CD1c-positive myeloid dendritic cell (primary cell): ENCODE results near the gene OPRM1.
"Not testable (repeated sequence)": the region's sequence is repeated elsewhere in the genome, so short reads cannot be mapped to it uniquely, and the experiment has no call there.

Source experiments
- DNase-seq: peaks from one replicate; pipeline ENCODE4 v3.0.0-alpha.2; 2016; ENCODE audit errors: extremely low spot score

Gene OPRM1

GRCh38 chr6:154039231-154039842 lies at the start of gene OPRM1:
Gene OPRM1, plus strand, starts transcription at chr6:154039240. Its CDS starts 305 bp downstream, at chr6:154039545.
- peak; percentile 8 for DNase-seq

GRCh38 chr6:153989989-153990388 lies 49.1 kb upstream of the OPRM1 start:
- no peak for DNase-seq

DNA sequence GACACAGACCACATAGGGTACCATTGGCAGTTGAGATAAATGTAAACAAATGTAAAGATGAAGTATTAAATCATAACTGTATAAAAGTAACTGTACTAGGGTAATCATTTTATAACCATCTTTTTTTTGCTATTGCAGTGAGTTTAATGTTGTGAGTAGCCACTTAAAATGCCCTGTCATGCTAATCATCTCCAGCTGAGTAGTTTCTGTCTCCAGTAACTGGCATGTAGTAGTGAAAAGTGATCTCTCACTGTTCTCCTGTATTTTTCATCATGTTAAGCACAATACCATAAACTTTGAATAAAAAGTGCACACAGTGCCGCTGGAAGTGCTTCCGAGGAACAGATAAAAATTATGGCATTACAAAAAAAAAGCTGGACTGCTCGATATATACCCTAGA lies 45.0 kb upstream of the OPRM1 start:
- DNase-seq: no peak

GRCh38 chr6:153994811-153995210 lies 44.2 kb upstream of the OPRM1 start:
- no peak for DNase-seq

- DNase-seq: no peak
These were observed 41.8 kb upstream of the OPRM1 start for GRCh38 chr6:153997221-153997620.

- DNase-seq: no peak
These were observed 37.4 kb upstream of the OPRM1 start for GRCh38 chr6:154001494-154002285.

DNA sequence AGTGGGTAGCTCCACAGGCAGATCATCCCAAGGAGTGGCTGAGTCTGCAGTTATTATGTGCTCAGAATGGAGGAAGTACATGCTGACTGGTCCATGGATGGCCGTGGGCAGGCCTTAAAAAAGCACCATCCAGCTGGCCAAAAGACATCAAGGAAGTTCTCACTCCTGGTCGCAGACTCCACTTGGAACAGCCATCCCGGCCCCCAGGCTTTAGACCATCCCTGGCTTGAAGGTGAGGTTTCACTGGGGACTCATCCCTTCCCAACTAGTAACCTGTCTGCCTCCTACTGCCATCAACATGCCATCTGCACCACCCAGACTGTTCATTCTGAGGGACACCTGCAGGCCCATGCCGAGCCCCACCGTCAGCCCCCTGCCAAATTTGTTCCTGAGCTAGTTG lies 36.1 kb upstream of the OPRM1 start:
- no peak for DNase-seq

DNA sequence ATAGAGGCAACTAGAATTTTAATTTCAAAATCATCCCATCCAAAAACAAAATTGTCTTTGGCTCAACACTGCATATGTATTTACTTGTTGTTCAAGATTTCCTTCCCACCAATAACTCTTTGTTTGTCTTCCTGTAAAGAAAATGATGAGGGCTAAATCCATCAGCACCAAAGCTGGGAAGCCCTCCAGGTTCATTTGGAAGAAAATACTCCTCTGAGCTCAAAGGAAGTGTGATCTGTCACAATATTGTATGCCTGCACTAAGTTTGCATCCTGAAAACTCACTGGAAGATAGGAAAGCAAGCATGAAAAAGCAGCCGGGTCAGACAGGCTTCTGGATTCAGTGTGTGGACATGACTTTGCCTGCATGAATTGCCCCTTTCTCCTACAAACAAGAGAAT lies 28.7 kb upstream of the OPRM1 start:
- no peak for DNase-seq

DNA sequence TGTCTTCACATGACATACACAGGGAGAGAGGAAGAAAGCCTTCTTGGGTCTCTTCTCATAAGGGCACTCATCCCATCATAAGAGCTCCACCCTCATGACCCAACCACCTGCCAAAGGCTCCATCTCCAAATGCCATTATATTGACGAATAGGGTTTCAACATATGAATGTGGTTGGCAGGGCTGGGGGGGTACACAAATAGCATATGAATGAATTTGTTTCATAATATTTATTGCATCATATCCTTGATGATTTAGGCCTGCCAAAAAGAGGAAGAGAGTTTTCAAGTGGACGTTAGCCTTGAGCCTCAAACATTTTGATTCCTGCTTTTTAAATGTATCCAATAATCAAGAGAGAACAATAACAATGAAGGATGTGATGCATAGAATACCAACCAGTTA lies 26.2 kb upstream of the OPRM1 start:
- DNase-seq: peak; percentile 50

DNA sequence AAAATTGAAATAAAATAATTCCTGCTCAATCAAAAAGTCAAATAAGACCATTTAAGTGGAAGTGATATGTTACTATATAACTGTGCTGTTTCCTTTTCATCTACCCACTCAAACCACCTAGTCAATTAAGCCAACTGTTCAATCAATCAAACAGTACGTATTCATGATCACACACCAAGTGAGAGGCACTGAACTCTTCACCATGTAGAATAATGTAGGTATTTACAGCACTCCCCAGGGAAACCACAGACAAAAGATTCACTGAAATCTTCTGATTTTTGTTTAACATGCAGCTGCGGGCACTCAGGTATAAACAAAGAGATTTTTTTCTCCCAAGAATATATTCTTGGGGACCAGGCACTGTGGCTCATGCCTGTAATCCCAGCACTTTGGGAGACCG lies 21.3 kb upstream of the OPRM1 start:
- DNase-seq: no peak

GRCh38 chr6:154030646-154031045 lies 8.4 kb upstream of the OPRM1 start:
- DNase-seq: no peak

DNA sequence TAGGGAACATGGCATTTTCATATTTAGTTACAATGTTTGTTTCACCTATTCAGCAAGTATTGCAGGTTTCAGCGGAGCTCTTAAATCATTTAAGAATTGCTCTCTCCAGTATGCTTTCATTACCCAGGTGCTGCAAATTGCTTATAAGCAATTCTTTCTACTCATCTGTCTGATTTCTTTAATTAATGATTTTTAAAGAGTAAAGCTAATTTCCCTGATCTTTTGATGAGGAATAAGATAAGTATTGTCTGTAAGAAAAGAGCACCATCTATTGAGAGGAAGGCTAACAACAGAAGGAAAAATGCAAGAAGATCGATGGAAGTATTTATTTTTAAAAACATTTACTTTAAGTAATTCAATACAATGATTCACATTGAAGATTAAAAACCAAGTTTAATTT lies 2.0 kb downstream of the OPRM1 start:
- DNase-seq: no peak

DNA sequence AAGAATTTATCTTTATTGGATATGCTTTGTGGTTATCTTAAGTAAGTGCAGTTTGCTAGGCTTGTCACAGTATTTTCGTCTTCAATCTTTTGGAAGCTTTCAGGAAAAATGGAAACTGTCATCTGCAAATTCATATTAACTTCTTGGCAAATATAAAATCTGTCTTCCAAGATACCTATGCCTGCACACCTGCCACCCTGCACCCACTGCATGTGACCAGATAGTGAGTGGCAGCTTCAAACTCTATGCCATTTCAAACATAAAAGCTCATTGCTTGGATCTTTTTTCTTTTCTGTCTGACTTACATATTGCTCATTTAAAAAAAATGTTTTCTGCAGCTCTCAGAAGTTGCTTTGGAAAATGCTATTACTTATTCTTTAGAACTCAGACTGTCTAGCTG lies 14.1 kb downstream of the OPRM1 start:
- no peak for DNase-seq

DNA sequence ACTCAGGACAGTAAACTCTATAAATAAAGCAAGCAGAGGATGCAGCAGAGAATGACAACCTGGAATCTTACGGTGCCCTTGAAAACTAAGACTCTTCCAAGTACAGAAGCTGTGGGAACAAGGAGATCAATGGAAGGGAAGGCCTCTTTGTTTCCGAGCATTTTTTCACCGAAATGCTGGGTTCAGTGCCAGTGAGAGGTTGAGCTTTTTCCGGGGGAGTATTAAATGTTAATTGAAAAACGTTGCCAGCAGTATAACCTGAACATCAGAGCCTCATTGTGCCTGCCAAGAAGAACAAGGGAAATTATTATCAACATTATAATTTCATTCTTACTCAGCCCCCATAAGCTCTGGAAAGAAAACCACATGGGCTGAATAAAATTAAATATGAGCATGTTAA lies 17.5 kb downstream of the OPRM1 start:
- DNase-seq: no peak

DNA sequence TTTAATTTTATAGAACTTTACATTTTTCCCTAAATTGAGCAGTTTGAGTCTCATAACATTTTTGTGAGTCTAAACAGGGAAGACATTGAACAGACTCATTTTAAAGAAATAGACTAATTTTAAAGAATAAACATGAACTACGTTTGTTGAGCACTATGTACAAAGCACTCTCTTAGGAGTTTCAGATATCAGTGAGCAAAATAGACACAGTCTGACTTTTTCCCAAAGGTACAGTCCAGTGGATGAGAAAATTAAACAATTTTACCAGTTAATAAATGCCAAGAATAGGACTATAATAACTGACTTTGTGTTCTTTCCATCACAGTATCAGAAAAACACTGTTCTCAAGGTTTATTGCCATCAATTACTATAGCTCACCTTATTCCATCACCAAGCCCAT lies 18.1 kb downstream of the OPRM1 start:
- DNase-seq: no peak

GRCh38 chr6:154058963-154059680 lies 20.1 kb downstream of the OPRM1 start:
- DNase-seq: no peak

DNA sequence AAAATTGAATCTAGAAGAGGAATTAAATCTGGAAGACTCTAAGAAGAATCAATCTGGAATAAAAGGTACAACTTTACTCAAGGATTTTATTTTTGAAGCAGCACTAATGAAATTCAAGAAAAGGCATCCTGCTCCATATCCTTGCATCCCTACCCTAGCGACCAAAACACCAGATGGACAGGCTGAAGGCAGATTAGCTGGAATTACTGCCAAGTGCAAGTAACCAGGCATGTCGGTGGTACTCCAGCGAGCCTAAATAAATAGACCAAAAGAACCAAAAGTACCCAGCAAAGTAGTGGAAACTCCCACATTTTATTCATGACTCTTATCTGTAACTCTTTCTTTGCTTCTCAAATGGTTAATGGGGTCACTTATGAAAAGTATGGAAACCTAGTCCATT lies 21.0 kb downstream of the OPRM1 start:
- no peak for DNase-seq

DNA sequence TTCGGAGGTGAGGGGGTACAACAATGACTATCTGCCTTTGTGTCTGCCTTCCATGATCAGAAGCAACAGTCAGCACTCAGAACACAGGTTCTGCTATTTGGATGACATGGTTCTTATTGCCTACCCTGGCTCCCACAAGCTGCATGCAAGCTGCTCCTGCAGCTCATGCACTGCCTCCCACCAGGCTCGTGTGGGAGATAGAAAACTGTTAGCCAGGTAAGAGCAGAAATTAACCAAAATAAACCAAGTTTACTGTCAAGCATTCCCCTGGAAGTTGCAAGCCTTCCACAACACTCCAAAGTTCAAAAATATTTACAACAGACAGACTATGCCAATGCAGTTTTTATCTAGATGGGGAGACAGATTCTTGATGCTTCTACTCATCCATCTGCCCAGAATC lies 31.0 kb downstream of the OPRM1 start:
- DNase-seq: no peak

- DNase-seq: no peak
These were observed 31.6 kb downstream of the OPRM1 start for GRCh38 chr6:154070657-154071056.

GRCh38 chr6:154071236-154071635 lies 32.2 kb downstream of the OPRM1 start:
- DNase-seq: no peak

GRCh38 chr6:154071711-154072110 lies 32.7 kb downstream of the OPRM1 start:
- DNase-seq: no peak

DNA sequence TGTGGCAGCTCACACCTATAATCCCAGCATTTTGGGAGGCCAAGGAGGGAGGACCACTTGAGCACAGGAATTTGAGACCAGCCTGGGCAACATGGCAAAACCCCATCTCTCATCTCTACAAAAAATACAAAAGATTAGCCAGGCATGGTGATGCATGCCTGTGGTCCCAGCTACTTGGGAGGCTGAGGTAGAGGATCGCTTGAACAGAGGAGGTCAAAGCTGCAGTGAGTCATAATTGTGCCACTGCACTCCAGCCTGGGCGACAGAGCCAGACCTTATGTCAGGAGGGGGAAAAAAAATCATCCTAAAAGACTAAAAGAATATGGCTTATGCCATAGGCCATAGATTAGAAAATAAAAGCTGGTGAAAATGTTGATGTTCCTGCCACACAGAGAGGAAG lies 39.6 kb downstream of the OPRM1 start:
- DNase-seq: not testable (repeated sequence)
